Lower leg skin (tissue), 3 donors: ENCODE measurements around the gene CD163.

Experiments
- CTCF ChIP-seq, 3 donors: fragments of 450-650 bp; IDR thresholded peaks; one replicate each; pipeline ENCODE4 v1.5.1; 2016; ENCODE audit warnings: antibody characterized with exemption in 3 of 3, mild to moderate bottlenecking in 3 of 3, moderate library complexity in 2 of 3
- POLR2A ChIP-seq, 2 donors: fragments of 450-650 bp; IDR thresholded peaks; one replicate each; pipeline ENCODE4 v1.6.1; 2016 to 2017; ENCODE audit warnings: antibody characterized with exemption in 2 of 2, mild to moderate bottlenecking in 1 of 2, moderate library complexity in 1 of 2

GRCh38 chr12:7444076-7444475 lies 59.5 kb downstream of the CD163 start, which contains the start of gene CD163L1:
- TF ChIP-seq CTCF (IDR thresholded peaks at IDR 0.05) (no peak), POLR2A (IDR thresholded peaks at IDR 0.05) (no peak)
